Activated T-helper 1 cell treated with Interleukin-2 at 50 U/mL for 16 hours (primary cell): Measurements from ENCODE around the gene TMC7.

ENCODE experiments used
- DNase-seq: peaks from one replicate; pipeline ENCODE4 v3.0.0-alpha.2; 2020; ENCODE audit warnings: low read depth

The TMC7 gene

DNA sequence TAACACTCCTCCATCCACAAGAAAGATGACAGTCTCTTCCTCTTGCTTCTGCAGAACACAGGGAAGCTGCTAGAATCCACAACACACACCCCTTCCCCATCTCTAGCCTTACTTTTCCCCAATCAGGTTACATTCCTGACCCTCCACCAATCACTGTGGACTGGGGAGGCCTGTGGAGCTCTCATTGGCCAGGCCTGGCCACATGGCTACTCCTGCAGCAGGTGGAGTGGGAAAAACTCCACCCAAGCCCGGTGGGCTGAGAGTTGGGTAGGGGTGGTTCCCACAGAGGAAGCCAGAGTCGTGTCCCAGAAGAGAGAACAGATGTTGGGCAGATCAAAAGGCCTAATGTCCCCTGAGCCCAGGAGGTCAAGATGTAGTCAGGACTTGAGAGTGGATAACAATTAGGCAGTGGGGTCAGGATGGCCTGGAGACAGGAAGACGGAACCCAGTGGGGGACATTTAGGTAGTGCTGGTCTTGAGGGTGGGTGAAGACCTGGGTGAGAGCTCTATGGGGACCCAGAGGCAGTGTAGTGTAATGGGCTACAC, 105.7 kb downstream of the TMC7 start:
- no peak for DNase-seq

DNA sequence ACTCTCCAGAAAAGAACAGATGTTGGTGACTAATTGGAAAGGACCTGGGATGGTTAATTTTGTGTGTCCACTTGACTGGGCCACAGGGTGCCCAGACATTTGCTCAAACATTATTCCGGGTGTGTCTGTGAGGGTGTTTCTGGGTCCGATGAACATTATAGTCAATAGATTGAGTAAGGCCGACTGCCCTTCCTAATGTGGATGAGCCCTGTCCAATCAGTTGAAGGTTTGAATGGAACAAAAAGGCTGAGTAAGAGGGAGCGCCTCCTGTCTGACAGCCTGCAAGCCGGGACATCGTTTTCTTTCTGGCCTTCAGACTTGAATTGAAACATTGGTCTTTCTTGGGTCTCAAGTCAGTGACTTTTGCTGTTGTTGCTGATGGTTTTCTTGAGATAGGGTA, 107.2 kb downstream of the TMC7 start:
- no peak for DNase-seq

- DNase-seq = no peak
Observed at GRCh38 chr16:19092653-19093410, 109.1 kb downstream of the TMC7 start.

- no peak for DNase-seq
Observed at GRCh38 chr16:19093631-19094541, 110.2 kb downstream of the TMC7 start.

DNA sequence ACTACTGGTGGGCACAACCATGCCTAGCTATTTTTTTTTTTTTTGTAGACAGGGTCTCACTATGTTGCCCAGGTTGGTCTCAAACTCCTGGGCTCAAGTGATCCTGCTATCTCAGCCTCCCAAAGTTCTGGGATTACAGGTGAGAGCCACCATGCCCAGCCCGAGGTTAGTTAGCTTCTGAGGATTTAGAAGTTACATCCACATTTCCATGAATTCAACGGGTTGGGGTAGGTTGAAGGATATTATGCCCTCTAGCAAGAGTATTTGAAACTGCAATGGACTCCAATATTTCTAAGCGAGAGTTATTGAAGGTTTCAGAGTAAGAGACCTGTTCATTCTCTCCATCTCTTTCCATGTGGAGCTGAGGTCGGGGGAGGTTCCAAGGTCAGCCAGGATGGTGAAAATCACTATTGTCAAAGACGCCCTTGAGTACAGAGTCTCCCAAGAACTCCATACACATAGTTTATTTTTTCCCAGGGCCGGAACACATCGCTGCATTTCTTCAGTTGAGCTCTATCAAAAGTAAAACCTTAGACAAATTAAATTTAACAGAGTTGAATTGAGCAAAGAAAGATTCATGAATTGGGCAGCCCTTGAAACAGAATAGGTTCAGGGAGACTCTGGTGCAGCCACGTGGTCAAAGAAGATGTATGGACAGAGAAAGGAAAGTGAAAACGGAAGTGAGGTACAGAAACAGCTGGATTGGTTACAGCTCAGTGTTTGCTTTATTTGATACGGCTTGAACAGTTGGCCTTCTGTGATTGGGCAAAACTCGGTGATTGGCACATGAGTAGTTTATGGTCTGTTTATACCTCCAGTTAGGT, 111.0 kb downstream of the TMC7 start:
- no peak for DNase-seq

- no peak for DNase-seq
Observed at GRCh38 chr16:19095654-19096053, 111.9 kb downstream of the TMC7 start.

- no peak for DNase-seq
Observed at GRCh38 chr16:19098173-19098572, 114.4 kb downstream of the TMC7 start.

GRCh38 chr16:19102187-19102872, 118.6 kb downstream of the TMC7 start:
- no peak for DNase-seq

DNA sequence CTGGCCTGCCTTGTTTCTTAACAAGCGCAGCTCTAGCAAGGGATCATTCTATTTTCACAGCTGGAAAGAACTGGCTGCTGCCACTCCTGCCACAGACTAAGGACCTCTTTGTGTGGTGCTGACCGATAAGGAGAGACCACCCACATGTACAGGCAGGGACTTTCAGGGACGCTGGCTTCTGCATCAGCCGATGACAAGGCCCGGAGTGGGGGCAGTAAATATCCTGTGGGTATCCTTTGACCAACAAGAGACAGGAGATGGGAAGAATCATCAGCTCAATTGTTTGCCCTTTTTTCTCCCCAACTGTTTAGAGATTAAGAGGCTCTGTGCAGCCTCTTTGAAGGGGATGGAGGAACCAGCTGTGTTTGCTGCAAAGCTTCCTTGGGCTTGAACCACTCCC, 120.9 kb downstream of the TMC7 start:
- no peak for DNase-seq

DNA sequence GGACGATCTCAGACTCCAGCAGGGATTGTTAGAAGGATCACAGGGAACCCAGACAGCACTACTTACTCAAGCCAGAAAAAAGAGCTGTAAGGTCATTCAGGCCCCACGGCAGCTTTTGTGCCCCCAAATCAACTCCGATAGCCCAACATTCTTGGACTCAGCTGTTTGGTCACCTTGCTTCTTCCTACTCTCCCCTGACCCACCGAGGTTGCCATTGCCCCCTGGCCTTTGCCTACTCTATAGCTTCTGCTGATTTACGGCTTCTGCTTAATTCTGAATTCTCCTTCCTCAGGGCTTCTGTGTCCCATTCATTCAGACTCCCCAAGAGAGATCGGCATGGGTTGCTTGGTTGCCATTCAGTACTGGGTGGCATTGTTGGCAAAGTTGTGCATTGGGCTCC, 121.4 kb downstream of the TMC7 start:
- no peak for DNase-seq

- no peak for DNase-seq
Observed at GRCh38 chr16:19105891-19106624, 122.3 kb downstream of the TMC7 start.

- DNase-seq = no peak
Observed at GRCh38 chr16:19106625-19107020, 122.9 kb downstream of the TMC7 start.

DNA sequence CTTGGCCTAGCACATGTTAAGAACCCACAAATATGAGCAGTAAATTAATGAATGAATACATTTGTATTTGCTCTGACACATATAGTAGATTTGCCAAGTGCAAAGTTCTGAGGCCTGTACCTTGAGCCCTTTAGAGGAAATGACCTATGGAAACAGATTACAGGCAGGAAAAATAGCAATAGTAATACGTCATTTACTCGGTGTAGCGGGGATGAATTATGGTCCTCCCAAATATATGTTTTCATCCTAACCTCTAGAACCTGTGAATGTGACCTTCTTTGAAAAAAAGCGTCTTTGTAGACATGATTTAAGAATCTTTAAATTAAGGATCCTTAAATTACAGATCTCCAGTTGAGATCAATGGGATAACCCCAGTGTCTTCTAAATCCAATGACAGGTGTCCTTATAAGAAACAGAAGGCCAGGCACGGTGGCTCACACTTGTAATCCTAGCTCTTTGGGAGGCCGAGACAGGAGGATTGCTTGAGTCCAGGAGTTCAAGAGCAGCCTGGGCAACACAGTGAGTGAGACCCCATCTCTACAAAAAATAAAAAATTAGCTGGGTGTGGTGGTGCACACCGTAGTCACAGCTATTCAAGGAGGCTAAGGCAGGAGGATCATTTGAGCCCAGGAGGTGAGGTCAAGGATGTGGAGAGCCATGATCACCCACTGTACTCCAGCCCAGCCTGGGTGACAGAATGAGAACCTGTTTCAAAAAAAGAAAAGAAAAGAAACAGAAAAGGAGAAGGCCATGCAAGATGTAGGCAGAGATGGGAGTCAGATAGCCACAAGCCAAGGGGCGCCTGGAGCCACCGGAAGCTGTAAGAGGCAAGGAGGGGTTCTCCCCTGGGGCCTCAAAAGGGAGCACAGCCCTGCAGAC, 124.9 kb downstream of the TMC7 start:
- DNase-seq = no peak

GRCh38 chr16:19109288-19109664, 125.5 kb downstream of the TMC7 start:
- DNase-seq = no peak

DNA sequence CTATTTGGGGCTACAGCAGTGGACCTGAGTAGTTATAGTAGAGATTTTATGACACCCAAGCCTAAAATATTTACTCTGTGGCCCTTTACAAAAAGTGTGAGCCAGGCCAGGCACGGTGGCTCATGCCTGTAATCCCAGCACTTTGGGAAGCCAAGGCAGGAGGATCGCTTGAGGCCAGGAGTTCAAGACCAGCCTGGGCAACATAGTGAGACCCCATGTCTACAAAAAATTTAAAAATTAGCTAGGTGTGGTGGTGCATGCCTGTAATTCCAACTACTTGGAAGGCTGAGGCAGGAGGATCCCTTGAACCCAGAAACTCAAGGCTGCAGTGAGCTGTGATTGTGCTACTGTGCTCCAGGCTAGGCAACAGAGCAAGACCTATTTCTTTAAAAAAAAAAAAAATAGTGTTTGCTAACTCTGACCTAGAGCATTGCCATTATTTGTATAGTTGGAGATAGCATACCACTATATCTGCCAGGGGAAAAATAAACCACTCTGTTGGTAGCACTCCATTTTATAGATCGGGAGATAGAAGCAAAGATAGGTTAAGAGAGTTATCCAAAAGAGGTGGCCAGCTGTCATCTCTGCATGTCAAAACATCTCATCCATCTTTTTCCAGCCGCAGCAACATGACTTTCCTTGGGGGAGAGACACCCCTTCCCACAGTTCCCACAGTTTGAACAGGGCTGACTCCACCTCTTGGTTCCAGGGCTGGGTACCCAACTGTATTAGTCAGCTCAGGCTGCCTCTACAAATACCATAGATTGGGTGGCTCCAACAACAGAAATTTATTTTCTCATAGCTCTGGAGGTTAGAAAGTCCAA, 127.0 kb downstream of the TMC7 start:
- DNase-seq = no peak

DNA sequence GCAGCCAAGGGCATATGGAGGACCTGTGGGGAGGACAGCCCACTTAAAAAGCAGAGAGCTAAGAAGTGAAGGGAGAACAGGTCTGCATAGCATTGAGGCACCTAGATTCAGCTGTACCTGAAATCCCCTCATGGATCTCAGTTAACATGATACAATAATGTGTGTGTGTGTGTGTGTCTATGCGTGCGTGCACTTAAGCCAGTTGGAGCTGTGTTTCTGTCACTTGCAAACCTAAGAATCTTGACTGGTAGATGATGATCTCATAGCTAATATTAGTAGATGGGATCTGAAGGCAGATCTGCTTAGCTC, 128.3 kb downstream of the TMC7 start:
- DNase-seq = no peak
